K562 (cell line): ENCODE measurements around the gene BIN1. TPM values are rescaled to one million over a fixed set of nuclear protein-coding genes. Genes with fewer than 3 reads are reported as not detected.

Experiments used
- ADNP ChIP-seq: fragments of 200-800 bp; sonication (Bioruptor generic); IDR thresholded peaks from 2 replicates; pipeline ENCODE4 v1.6.1; 2016; ENCODE audit warnings: missing genetic modification characterization, missing compliant biosample characterization
- C11orf30 ChIP-seq: fragments of 450-650 bp; IDR thresholded peaks from 2 replicates; pipeline ENCODE4 v1.6.1; 2016; ENCODE audit warnings: low read depth, mild to moderate bottlenecking
- CREBBP ChIP-seq: IDR thresholded peaks from one replicate; pipeline ENCODE4 v1.6.1; 2012; ENCODE audit warnings: low read depth, mild to moderate bottlenecking, control low read depth, inconsistent platforms, low read length
- DPF2 ChIP-seq: fragments of 450-650 bp; IDR thresholded peaks from 2 replicates; pipeline ENCODE4 v1.6.1; 2016
- FOXA3 ChIP-seq, 2 experiments: fragments of 450-650 bp in 1 of 2; sonication (generic) in 1 of 2; formaldehyde crosslinking; IDR thresholded peaks in 1 of 2; conservative IDR thresholded peaks in 1 of 2; 2 replicates each; pipeline versions ENCODE4 v1.4.0 to v1.8.0; 2020 to 2022; ENCODE audit warnings: mild to moderate bottlenecking in 2 of 2, missing genetic modification reagents in 1 of 2
- GATA2 ChIP-seq: sonication (generic); formaldehyde crosslinking; IDR thresholded peaks from 2 replicates; pipeline ENCODE4 v1.4.0; 2020; ENCODE audit warnings: mild to moderate bottlenecking, missing genetic modification reagents
- KHSRP ChIP-seq: fragments of 450-650 bp; IDR thresholded peaks from 2 replicates; pipeline ENCODE4 v1.6.1; 2017
- MED1 ChIP-seq: sonication (generic); formaldehyde crosslinking; IDR thresholded peaks from 2 replicates; pipeline ENCODE4 v1.8.1; 2023; ENCODE audit warnings: missing genetic modification reagents, borderline replicate concordance
- POLR2G ChIP-seq: fragments of 200-400 bp; formaldehyde crosslinking; IDR thresholded peaks from 2 replicates; pipeline ENCODE4 v1.6.1; 2017; ENCODE audit warnings: low read depth, mild to moderate bottlenecking, antibody characterized with exemption, low read length, moderate library complexity
- RFX1 ChIP-seq: fragments of 450-650 bp; IDR thresholded peaks from 2 replicates; pipeline ENCODE4 v1.6.1; 2016; ENCODE audit warnings: mild to moderate bottlenecking, moderate library complexity
- RFX5 ChIP-seq: IDR thresholded peaks from 2 replicates; pipeline ENCODE4 v1.6.1; 2011; ENCODE audit warnings: low read depth, mild to moderate bottlenecking, improper control_type of control experiment, low read length
- TCF3 ChIP-seq: sonication (generic); formaldehyde crosslinking; IDR thresholded peaks from 2 replicates; pipeline ENCODE4 v1.4.0; 2020; ENCODE audit warnings: mild to moderate bottlenecking, missing genetic modification reagents
- TRIM28 ChIP-seq: fragments of 450-650 bp; IDR thresholded peaks from 2 replicates; pipeline ENCODE4 v1.6.1; 2017
- polyA plus RNA-seq, 8 experiments: library from polyadenylated mRNA; depleted of rRNA in 4 of 8; stranded (reverse) in 5 of 8; unstranded in 3 of 8; fragments of >200 nt; fragmentation: Nextera tagmentation in 2 of 8; fragmentation: Illumina TruSeq in 1 of 8; extraction: Ambion mirVana in 2 of 8; extraction: Trizol in 1 of 8; gene quantifications; 2 replicates each; pipeline versions ENCODE4 v1.2.1 to v1.2.3, GENCODE V29; 2011 to 2014; ENCODE audit warnings: inconsistent platforms in 1 of 8, missing spikeins in 1 of 8
- total RNA-seq, 7 experiments: library from RNA; depleted of rRNA in 6 of 7; stranded (reverse); fragments of >200 nt in 6 of 7; fragmentation: Illumina TruSeq in 2 of 7; extraction: Trizol in 2 of 7; gene quantifications; 2 replicates each; pipeline versions ENCODE4 v1.2.1 to v1.2.3, GENCODE V29; 2011 to 2021; ENCODE audit warnings: low replicate concordance in 1 of 7
- TF ChIP-seq, protein P1 (sequence below), 2 experiments: fragments of 200-800 bp in 1 of 2; sonication (Bioruptor generic) in 1 of 2; sonication (generic) in 1 of 2; formaldehyde crosslinking in 1 of 2; IDR thresholded peaks in 1 of 2; conservative IDR thresholded peaks in 1 of 2; 2 replicates each; pipeline versions ENCODE4 v1.5.0 to v1.6.1; 2016 to 2020; ENCODE audit warnings: missing compliant biosample characterization in 1 of 2, missing genetic modification characterization in 1 of 2, missing genetic modification reagents in 1 of 2
- TF ChIP-seq, protein P2 (sequence below), 2 experiments: fragments of 450-650 bp; IDR thresholded peaks; 2 replicates each; pipeline ENCODE4 v1.6.1; 2016
- TF ChIP-seq, protein P3 (sequence below): fragments of 450-650 bp; IDR thresholded peaks from 2 replicates; pipeline ENCODE4 v1.6.1; 2018; ENCODE audit warnings: mild to moderate bottlenecking, low read depth; ENCODE audit not compliant: partially characterized antibody
- TF ChIP-seq, protein P4 (sequence below): fragments of 250-450 bp; sonication (Bioruptor Pico); IDR thresholded peaks from 2 replicates; pipeline ENCODE4 v1.4.0; 2020; ENCODE audit warnings: mild to moderate bottlenecking, moderate library complexity, borderline replicate concordance
- TF ChIP-seq, protein P5 (sequence below): sonication (generic); formaldehyde crosslinking; IDR thresholded peaks from 2 replicates; pipeline ENCODE4 v1.8.0; 2023; ENCODE audit warnings: mild to moderate bottlenecking, missing genetic modification reagents

BIN1 gene
- total and polyA plus RNA-seq, 9 of the 15 experiments (the other 6 are each of a cell fraction or from before 2014, with no cell fraction given): 0.04 to 2.8 (median 0.79) TPM; not detected in 1

DNA sequence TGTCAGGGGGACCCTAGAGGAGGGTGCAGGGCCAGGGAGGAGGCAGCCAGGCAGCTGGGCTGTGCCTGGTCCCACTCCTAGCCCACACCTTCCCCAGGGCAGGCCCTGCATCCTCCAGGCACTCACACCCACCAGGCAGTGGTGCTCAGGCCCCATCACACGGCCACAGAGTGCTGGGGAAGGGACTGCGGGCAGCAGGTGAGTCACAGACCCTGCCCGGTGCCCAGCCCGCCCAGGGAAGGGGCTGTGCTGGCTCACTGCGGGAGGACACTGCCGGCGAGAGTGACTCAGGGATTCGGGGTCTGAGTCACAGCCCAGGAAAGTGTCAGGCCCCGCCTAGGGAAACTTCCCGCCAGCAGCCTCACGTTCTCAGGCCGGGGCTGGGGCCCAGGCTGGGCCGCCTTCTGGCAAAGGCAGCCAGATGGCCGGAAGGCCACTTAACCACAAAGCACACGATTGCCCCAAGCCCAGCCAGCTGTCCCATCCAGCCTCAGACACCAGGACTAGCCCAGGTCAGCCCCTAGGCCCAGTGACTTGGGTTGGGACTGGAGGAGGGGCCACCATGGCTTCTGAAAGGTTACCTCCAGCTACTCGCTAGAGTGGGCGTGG lies 42.2 kb downstream of the BIN1 start (continued):
- TF ChIP-seq, protein P1, sequence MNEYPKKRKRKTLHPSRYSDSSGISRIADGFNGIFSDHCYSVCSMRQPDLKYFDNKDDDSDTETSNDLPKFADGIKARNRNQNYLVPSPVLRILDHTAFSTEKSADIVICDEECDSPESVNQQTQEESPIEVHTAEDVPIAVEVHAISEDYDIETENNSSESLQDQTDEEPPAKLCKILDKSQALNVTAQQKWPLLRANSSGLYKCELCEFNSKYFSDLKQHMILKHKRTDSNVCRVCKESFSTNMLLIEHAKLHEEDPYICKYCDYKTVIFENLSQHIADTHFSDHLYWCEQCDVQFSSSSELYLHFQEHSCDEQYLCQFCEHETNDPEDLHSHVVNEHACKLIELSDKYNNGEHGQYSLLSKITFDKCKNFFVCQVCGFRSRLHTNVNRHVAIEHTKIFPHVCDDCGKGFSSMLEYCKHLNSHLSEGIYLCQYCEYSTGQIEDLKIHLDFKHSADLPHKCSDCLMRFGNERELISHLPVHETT (CRISPR knock-in tag; conservative IDR thresholded peaks at IDR 0.05 in 1 of 2, IDR thresholded peaks at IDR 0.05 in 1 of 2): peak in 1 of 2 experiments; percentile 41; a peak in 1 of 4 replicates
- no peak for TF ChIP-seq ADNP (tag)
- TF ChIP-seq C11orf30: peak; percentile 97
- TF ChIP-seq TCF3 (CRISPR knock-in tag): peak; percentile 94
- peak; percentile 18 for TF ChIP-seq TRIM28
- TF ChIP-seq MED1 (CRISPR knock-in tag): no peak
- TF ChIP-seq FOXA3 (CRISPR knock-in tag; conservative IDR thresholded peaks at IDR 0.05 in 1 of 2, IDR thresholded peaks at IDR 0.05 in 1 of 2): no peak
- TF ChIP-seq DPF2: peak; percentile 98
- TF ChIP-seq, protein P2, sequence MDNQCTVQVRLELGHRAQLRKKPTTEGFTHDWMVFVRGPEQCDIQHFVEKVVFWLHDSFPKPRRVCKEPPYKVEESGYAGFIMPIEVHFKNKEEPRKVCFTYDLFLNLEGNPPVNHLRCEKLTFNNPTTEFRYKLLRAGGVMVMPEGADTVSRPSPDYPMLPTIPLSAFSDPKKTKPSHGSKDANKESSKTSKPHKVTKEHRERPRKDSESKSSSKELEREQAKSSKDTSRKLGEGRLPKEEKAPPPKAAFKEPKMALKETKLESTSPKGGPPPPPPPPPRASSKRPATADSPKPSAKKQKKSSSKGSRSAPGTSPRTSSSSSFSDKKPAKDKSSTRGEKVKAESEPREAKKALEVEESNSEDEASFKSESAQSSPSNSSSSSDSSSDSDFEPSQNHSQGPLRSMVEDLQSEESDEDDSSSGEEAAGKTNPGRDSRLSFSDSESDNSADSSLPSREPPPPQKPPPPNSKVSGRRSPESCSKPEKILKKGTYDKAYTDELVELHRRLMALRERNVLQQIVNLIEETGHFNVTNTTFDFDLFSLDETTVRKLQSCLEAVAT (IDR thresholded peaks at IDR 0.05): peak in 1 of 2 experiments; percentile 93; a peak in 2 of 4 replicates
- TF ChIP-seq RFX1: no peak
- TF ChIP-seq GATA2 (CRISPR knock-in tag): no peak
- TF ChIP-seq RFX5: no peak
- TF ChIP-seq, protein P3, sequence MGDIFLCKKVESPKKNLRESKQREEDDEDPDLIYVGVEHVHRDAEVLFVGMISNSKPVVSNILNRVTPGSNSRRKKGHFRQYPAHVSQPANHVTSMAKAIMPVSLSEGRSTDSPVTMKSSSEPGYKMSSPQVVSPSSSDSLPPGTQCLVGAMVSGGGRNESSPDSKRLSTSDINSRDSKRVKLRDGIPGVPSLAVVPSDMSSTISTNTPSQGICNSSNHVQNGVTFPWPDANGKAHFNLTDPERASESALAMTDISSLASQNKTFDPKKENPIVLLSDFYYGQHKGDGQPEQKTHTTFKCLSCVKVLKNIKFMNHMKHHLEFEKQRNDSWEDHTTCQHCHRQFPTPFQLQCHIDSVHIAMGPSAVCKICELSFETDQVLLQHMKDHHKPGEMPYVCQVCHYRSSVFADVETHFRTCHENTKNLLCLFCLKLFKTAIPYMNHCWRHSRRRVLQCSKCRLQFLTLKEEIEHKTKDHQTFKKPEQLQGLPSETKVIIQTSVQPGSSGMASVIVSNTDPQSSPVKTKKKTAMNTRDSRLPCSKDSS: no peak
- TF ChIP-seq CREBBP: no peak
- TF ChIP-seq KHSRP: no peak
- TF ChIP-seq, protein P4, sequence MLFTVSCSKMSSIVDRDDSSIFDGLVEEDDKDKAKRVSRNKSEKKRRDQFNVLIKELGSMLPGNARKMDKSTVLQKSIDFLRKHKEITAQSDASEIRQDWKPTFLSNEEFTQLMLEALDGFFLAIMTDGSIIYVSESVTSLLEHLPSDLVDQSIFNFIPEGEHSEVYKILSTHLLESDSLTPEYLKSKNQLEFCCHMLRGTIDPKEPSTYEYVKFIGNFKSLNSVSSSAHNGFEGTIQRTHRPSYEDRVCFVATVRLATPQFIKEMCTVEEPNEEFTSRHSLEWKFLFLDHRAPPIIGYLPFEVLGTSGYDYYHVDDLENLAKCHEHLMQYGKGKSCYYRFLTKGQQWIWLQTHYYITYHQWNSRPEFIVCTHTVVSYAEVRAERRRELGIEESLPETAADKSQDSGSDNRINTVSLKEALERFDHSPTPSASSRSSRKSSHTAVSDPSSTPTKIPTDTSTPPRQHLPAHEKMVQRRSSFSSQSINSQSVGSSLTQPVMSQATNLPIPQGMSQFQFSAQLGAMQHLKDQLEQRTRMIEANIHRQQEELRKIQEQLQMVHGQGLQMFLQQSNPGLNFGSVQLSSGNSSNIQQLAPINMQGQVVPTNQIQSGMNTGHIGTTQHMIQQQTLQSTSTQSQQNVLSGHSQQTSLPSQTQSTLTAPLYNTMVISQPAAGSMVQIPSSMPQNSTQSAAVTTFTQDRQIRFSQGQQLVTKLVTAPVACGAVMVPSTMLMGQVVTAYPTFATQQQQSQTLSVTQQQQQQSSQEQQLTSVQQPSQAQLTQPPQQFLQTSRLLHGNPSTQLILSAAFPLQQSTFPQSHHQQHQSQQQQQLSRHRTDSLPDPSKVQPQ (CRISPR knock-in tag): no peak
- peak; percentile 94 for TF ChIP-seq POLR2G
- TF ChIP-seq, protein P5, sequence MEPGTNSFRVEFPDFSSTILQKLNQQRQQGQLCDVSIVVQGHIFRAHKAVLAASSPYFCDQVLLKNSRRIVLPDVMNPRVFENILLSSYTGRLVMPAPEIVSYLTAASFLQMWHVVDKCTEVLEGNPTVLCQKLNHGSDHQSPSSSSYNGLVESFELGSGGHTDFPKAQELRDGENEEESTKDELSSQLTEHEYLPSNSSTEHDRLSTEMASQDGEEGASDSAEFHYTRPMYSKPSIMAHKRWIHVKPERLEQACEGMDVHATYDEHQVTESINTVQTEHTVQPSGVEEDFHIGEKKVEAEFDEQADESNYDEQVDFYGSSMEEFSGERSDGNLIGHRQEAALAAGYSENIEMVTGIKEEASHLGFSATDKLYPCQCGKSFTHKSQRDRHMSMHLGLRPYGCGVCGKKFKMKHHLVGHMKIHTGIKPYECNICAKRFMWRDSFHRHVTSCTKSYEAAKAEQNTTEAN (CRISPR knock-in tag): no peak
